GM18507 (cell line): ENCODE measurements around the gene CDK14.
"Not testable (repeated sequence)": the region's sequence is repeated elsewhere in the genome, so short reads cannot be mapped to it uniquely, and the experiment has no call there.

ENCODE experiments used
- DNase-seq: peaks from one replicate; pipeline ENCODE4 v3.0.0; 2011; ENCODE audit warnings: low read depth; ENCODE audit not compliant: insufficient read length; ENCODE audit errors: extremely low spot score
- FAIRE-seq: peaks from 2 replicates; lab custom pipeline; 2011; peaks lifted over from hg19 to GRCh38; lab: Jason Lieb, UNC

CDK14 gene

DNA sequence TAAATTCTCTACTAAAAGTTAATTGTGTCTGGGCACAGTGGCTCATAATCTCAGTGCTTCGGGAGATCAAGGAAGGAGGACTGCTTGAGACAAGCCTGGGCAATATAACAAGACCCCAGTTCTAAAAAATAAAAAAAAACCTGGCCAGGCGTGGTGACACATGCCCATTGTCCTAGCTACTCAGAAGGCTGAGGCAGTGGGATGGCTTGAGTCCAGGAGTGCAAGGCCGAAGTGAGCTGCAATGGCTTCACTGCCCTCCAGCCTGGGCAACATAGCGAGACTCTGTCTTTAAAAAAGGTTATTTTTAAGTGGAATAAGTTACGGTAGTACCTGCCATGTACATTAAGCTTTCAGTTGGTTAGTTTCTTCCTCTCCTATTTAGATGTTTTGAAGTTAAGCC is 28.9 kb downstream of the CDK14 start:
- DNase-seq (no peak), FAIRE-seq (no peak)

DNA sequence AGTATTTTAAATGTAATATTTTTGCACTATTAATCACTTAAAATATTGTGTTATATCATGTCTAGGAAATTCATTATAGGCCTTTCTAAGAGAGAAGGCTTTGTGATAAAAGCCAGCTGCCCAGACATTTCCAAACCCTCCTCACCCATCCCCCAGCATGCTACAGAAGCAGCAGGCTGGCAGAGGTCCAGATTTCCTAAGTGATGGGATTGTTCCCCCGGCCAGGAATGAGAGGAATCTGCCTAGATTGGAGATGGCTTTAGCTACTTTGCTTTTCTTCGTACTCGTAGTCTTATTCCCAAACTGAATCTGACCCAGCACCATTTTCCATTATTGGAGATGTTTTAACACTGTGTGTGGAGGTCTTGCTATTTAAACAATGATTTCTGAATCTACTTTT is 29.4 kb downstream of the CDK14 start:
- no peak for FAIRE-seq
- DNase-seq, result no peak

- FAIRE-seq, result no peak
Measured at GRCh38 chr7:90626013-90626412, 29.9 kb downstream of the CDK14 start.

GRCh38 chr7:90629297-90629918 is 33.3 kb downstream of the CDK14 start:
- DNase-seq, result no peak
- peak; percentile 68 for FAIRE-seq

More at GRCh38 chr7:90626013-90626412, 29.9 kb downstream of the CDK14 start:
- no peak for DNase-seq

- FAIRE-seq (no peak), DNase-seq (no peak)
Measured at GRCh38 chr7:90631502-90631901, 35.4 kb downstream of the CDK14 start.

GRCh38 chr7:90639683-90640082 is 43.6 kb downstream of the CDK14 start:
- not testable (repeated sequence) for DNase-seq, FAIRE-seq

GRCh38 chr7:90642978-90643377 is 46.9 kb downstream of the CDK14 start:
- FAIRE-seq (no peak), DNase-seq (no peak)

DNA sequence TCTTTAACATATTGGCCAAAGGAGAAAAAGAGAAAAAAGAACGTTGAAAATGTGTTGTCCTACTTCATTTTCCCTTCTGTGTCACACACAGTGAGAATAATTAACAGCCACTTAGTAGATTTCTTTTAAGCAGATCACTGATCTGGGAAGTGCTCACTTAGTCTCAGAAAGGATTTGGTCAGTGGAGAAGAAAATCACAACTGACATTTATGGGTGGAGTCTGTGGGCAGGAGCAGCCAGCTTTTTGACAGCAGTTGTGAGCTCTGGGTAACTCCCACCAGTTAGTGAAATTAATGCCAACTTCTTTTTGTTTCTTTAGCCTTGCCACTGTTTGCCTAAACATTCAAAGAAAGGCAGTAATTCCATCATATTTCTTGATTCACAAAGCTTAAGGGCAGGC is 49.7 kb downstream of the CDK14 start:
- no peak for FAIRE-seq

GRCh38 chr7:90648107-90648506 is 52.0 kb downstream of the CDK14 start:
- FAIRE-seq (no peak), DNase-seq (no peak)

More for the DNA sequence above, 49.7 kb downstream of the CDK14 start:
- no peak for DNase-seq

DNA sequence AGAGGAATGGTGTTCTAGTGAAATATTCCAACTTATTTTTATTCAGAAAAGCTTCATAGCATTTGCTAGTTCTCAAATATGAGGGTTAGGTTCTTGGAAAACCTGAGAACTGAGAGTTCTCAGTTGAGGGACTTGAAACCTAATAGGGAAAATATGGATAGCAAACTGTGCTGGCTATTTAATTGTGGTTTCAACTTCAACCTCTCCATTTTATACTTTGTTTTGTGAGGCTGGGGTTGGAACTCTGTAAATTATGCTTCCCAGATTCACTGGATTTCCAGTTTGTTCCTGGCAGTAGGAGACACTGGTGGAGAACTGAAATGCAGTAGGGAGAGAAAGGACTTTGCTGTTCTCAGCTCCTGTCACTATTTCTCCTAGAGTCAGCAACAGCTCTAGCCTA is 52.7 kb downstream of the CDK14 start:
- no peak for FAIRE-seq

GRCh38 chr7:90654718-90655427 is 58.8 kb downstream of the CDK14 start:
- DNase-seq, result no peak
- FAIRE-seq, result no peak

More for the DNA sequence above, 52.7 kb downstream of the CDK14 start:
- DNase-seq, result no peak

- DNase-seq, result no peak
- peak; percentile 52 for FAIRE-seq
Measured at GRCh38 chr7:90655566-90655965, 59.4 kb downstream of the CDK14 start.

GRCh38 chr7:90657481-90657880 is 61.4 kb downstream of the CDK14 start:
- no peak for FAIRE-seq
- no peak for DNase-seq

DNA sequence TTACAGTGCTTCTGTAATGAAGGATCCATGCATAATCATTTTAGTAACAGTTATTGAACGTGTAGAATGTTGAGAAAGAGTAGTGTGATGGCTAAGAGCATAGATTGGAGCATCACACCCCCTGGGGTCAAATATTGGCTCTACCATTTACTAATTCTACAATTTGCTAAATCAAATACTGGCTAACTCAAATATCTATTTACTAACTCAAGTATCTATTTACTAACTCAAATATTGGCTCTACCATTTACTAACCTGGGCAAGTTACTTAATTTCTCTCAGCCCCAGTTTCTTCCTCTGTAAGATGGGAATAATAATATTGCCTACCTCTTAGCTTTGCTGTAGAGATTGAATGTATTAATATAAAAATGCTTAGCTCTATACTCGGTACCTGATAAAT is 64.0 kb downstream of the CDK14 start:
- no peak for DNase-seq
- FAIRE-seq, result no peak

DNA sequence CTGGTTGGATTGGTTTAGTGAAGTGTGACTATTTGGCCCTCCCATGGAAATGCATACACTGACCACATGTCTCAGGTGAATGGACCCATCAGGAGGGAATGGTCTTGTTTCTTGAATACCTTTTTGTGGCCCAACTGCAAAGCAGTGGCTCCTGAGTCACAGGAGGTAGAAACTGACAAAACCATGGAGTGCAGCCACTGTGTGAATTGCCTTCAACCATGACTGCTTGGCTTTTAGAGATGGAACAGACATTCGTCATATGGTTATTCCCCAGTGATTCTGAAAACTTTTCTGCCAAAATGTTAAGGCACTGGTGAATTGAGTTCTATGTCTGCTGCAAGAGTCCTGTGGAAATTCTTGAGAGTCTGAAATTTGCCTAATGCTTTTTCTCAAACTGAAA is 64.7 kb downstream of the CDK14 start:
- DNase-seq (no peak), FAIRE-seq (no peak)

DNA sequence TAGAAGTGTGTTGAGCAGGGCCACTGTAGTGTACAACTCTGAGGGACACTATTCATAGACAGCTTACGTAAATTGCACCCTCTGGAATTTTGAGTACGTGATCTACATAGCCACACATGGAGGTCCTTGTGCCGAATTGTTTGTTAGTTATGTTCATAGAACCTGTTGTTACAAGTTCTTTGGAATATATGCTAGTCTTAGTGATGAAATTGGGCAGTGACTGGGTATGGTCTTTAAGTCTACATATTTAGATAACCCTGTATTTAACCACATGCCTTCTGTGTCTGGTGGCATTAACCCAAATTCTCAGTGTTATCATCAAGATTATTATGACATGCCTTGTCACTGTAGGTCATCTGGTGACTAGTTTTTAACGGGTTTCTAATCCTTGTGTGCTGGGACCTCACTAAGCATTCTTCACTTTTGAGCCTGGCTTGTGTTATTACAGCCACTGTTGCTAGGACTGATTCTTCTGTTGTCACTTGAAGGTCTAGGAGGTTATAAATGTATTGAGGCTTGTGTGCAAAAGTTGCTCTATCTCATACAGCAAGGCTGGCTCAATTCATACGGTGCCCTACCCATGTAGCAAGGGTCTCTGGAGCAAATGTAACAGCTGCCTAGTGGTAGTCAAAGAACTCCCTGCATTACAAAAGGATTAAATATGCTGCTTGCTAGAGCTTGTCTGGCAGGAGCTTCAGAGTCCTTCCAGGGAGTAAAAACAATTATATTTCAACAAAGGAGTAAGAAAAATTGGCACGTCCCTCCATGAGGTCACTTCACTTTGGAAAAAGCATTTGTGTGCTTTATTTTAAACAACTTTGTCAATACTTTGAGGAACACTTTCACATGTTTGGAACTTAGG is 65.4 kb downstream of the CDK14 start:
- FAIRE-seq (no peak), DNase-seq (no peak)

- DNase-seq (no peak), FAIRE-seq (no peak)
Measured at GRCh38 chr7:90663176-90663575, 67.1 kb downstream of the CDK14 start.

GRCh38 chr7:90666186-90666585 is 70.1 kb downstream of the CDK14 start:
- FAIRE-seq, result no peak
- DNase-seq, result no peak

DNA sequence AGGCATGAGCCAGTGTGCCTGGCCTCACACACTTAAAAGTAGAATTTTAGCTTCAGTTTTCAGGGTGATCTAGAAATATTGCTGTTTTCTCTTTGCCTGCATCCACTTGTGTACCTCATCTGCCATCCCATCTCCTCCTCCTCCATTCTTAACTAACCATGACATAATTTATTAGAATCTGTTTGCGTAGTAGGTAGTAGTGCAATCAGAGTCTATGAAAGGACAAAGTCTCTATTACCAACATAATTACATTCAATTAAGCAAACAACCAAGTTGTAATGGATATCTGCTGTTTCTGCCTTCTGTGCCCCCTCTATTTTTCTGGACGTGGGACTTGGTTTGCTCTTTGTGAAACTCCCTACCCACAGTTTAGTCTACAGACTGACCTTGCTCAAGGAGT is 72.9 kb downstream of the CDK14 start:
- no peak for FAIRE-seq
- no peak for DNase-seq

GRCh38 chr7:90669492-90669891 is 73.4 kb downstream of the CDK14 start:
- no peak for DNase-seq
- no peak for FAIRE-seq
